ENCODE results near the gene PPP1R14B. TPM values are rescaled to one million over a fixed set of nuclear protein-coding genes. Genes with fewer than 3 reads are reported as not detected.

The PPP1R14B gene
- total and polyA plus RNA-seq, 9 donors = 15.1 to 71.3 (median 52.3) TPM

- Histone ChIP-seq H3K9me3 (no peaks in the 10 kb centered on the region), H3K36me3 (no peaks in the 10 kb centered on the region), H3K4me3 (no peak overlapping the region), H3K27me3 (no peaks in the 10 kb centered on the region), H3K4me1 (ENCODE audit: insufficient read depth) (no peaks in the 10 kb centered on the region), H3K27ac (no peak overlapping the region)
- TF ChIP-seq EP300 (IDR thresholded peaks at IDR 0.05) = no peak
- TF ChIP-seq POLR2A (IDR thresholded peaks at IDR 0.05) = no peak
- TF ChIP-seq, protein P1, sequence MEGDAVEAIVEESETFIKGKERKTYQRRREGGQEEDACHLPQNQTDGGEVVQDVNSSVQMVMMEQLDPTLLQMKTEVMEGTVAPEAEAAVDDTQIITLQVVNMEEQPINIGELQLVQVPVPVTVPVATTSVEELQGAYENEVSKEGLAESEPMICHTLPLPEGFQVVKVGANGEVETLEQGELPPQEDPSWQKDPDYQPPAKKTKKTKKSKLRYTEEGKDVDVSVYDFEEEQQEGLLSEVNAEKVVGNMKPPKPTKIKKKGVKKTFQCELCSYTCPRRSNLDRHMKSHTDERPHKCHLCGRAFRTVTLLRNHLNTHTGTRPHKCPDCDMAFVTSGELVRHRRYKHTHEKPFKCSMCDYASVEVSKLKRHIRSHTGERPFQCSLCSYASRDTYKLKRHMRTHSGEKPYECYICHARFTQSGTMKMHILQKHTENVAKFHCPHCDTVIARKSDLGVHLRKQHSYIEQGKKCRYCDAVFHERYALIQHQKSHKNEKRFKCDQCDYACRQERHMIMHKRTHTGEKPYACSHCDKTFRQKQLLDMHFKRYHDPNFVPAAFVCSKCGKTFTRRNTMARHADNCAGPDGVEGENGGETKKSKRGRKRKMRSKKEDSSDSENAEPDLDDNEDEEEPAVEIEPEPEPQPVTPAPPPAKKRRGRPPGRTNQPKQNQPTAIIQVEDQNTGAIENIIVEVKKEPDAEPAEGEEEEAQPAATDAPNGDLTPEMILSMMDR (IDR thresholded peaks at IDR 0.05) = no peak
- no peak for DNase-seq
- intact Hi-C loops (cut with DNase I) = loop anchor here in 2 of 4 donors (10.0 kb wide), 1 partner anchor 55 kb away; the partner anchor contains the start of gene FERMT3 (in 2 of the 2)
- 80 to 86% (median 81%) methylated on average over 4 of the region's 4 CpGs for WGBS, 3 donors
Observed at GRCh38 chr11:64259533-64260067, 12.9 kb upstream of the PPP1R14B start.

- no peak for DNase-seq
- Histone ChIP-seq H3K36me3 (no peaks in the 10 kb centered on the region), H3K27ac (no peak overlapping the region), H3K27me3 (no peaks in the 10 kb centered on the region), H3K4me3 (no peak overlapping the region), H3K9me3 (no peaks in the 10 kb centered on the region), H3K4me1 (ENCODE audit: insufficient read depth) (no peaks in the 10 kb centered on the region)
- TF ChIP-seq, protein P1 (IDR thresholded peaks at IDR 0.05) = no peak
- TF ChIP-seq POLR2A (IDR thresholded peaks at IDR 0.05) = no peak
- TF ChIP-seq EP300 (IDR thresholded peaks at IDR 0.05) = no peak
- WGBS, 3 donors = 87 to 93% (median 88%) methylated on average over 31 to 32 of the region's 32 CpGs
- intact Hi-C loops (cut with DNase I) = no loop called here
Observed at GRCh38 chr11:64258946-64259532, 12.3 kb upstream of the PPP1R14B start.

DNA sequence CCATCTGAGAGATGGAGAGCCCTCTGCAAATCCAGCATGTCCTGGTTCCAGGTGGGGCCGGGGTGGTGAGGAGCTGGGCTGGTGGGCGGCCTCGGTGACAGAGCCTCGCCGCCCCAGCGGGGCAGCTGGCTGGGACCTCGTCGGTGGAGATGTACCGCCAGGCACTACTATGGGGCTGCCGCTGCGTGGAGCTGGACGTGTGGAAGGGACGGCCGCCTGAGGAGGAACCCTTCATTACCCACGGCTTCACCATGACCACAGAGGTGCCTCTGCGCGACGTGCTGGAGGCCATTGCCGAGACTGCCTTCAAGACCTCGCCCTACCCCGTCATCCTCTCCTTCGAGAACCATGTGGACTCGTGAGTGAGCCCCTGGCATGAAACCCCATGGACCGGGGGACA, 11.6 kb upstream of the PPP1R14B start:
- Histone ChIP-seq H3K4me3 (no peak overlapping the region), H3K27me3 (no peaks in the 10 kb centered on the region), H3K4me1 (ENCODE audit: insufficient read depth) (no peaks in the 10 kb centered on the region), H3K27ac (no peak overlapping the region), H3K36me3 (no peaks in the 10 kb centered on the region), H3K9me3 (no peaks in the 10 kb centered on the region)
- no peak for DNase-seq
- intact Hi-C loops (cut with DNase I) = no loop called here
- WGBS, 3 donors = 86 to 94% (median 89%) methylated on average over 23 to 24 of the region's 24 CpGs
- TF ChIP-seq EP300 (IDR thresholded peaks at IDR 0.05) (no peak), POLR2A (IDR thresholded peaks at IDR 0.05) (no peak)
- TF ChIP-seq, protein P1 (IDR thresholded peaks at IDR 0.05) = no peak

DNA sequence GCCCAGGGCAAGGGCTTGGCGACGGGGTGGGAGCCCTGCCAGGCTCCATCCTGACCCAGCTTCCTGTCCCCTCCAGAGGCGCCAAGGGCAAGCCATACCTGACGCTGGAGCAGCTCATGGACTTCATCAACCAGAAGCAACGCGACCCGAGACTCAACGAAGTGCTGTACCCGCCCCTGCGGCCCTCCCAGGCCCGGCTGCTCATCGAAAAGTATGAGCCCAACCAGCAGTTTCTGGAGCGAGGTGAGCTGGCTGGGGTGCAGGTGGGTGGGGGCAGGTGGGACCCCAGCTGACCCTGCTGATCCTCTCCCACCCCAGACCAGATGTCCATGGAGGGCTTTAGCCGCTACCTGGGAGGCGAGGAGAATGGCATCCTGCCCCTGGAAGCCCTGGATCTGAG, 9.6 kb upstream of the PPP1R14B start:
- Histone ChIP-seq H3K27ac (no peak overlapping the region), H3K36me3 (no peaks in the 10 kb centered on the region), H3K9me3 (no peaks in the 10 kb centered on the region), H3K4me3 (no peak overlapping the region), H3K4me1 (ENCODE audit: insufficient read depth) (peaks cover 5% of the 10 kb centered on the region), H3K27me3 (no peaks in the 10 kb centered on the region)
- intact Hi-C loops (cut with DNase I) = no loop called here
- TF ChIP-seq, protein P1 (IDR thresholded peaks at IDR 0.05) = no peak
- TF ChIP-seq POLR2A (IDR thresholded peaks at IDR 0.05) (no peak), EP300 (IDR thresholded peaks at IDR 0.05) (no peak)
- 81 to 85% (median 82%) methylated on average over 15 of the region's 15 CpGs for WGBS, 3 donors
- DNase-seq = no peak

All from ovary (tissue), 9 donors.